SJSA1 (cell line): ENCODE measurements around the gene SSBP2. TPM values are rescaled to one million over a fixed set of nuclear protein-coding genes. Genes with fewer than 3 reads are reported as not detected.
"Not testable (repeated sequence)": the region's sequence is repeated elsewhere in the genome, so short reads cannot be mapped to it uniquely, and the experiment has no call there.

Experiments used
- DNase-seq, 2 experiments: peaks; one replicate each; pipeline ENCODE4 v3.0.0-alpha.2; 2015 to 2020; ENCODE audit warnings: low spot score in 2 of 2, low read depth in 1 of 2
- H3K27ac ChIP-seq: fragments of 250-450 bp; sonication (Bioruptor Pico); 2 replicates; pipeline ENCODE4 v1.5.1; 2020; ENCODE audit warnings: mild to moderate bottlenecking, moderate library complexity
- H3K27me3 ChIP-seq: fragments of 250-450 bp; sonication (Bioruptor Pico); replicated peaks from 2 replicates; pipeline ENCODE4 v1.5.1; 2020; ENCODE audit warnings: mild to moderate bottlenecking, moderate library complexity
- H3K36me3 ChIP-seq: fragments of 250-450 bp; sonication (Bioruptor Pico); 2 replicates; pipeline ENCODE4 v1.5.1; 2020; ENCODE audit warnings: mild to moderate bottlenecking
- H3K4me1 ChIP-seq: fragments of 250-450 bp; sonication (Bioruptor Pico); replicated peaks from 2 replicates; pipeline ENCODE4 v1.6.1; 2021; ENCODE audit warnings: mild to moderate bottlenecking
- H3K4me3 ChIP-seq: fragments of 250-450 bp; sonication (Bioruptor Pico); 2 replicates; pipeline ENCODE4 v1.5.1; 2020; ENCODE audit warnings: mild to moderate bottlenecking
- H3K9me3 ChIP-seq: fragments of 250-450 bp; sonication (Bioruptor Pico); replicated peaks from 2 replicates; pipeline ENCODE4 v1.5.1; 2020; ENCODE audit warnings: mild to moderate bottlenecking
- total RNA-seq: library from RNA; depleted of rRNA; stranded (reverse); fragments of >200 nt; shearing (Covaris generic); gene quantifications from 2 replicates; pipeline ENCODE4 v1.2.3, GENCODE V29; 2014

The SSBP2 gene
- total RNA-seq, 1 experiment from 2014 or later, result 4.7 TPM

- no peaks in the 10 kb centered on the region for H3K9me3 ChIP-seq
- peak in 1 of 2 experiments; percentile 59 for DNase-seq
- H3K27me3 ChIP-seq, result no peaks in the 10 kb centered on the region
- H3K27ac ChIP-seq, result no peak overlapping the region
- H3K4me3 ChIP-seq, result no peak overlapping the region
- H3K4me1 ChIP-seq, result peaks cover 52% of the 10 kb centered on the region
- H3K36me3 ChIP-seq, result no peaks in the 10 kb centered on the region
Measured at GRCh38 chr5:81425569-81425968, 325.3 kb downstream of the SSBP2 start.

DNA sequence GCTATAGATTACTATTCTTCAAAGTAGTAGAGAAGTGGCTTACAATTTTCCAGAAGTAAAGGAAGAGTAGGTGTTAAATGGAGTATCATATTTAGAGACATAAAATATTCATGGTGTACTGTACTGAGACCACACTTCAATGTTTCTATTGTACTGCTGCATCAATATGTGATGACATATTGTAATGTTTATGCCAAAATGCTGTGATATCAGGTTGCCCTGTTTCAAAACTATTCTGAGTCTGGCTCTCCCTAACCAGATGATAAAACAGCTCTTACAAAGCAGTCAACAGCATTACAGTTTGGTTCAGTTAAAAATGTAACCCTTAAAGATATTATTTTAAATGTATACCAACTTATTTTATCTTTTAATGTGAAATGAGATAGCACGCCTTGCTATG lies 326.2 kb downstream of the SSBP2 start:
- no peak for DNase-seq
- H3K27ac ChIP-seq, result no peak overlapping the region
- H3K4me3 ChIP-seq, result no peak overlapping the region
- H3K36me3 ChIP-seq, result no peaks in the 10 kb centered on the region
- H3K9me3 ChIP-seq, result no peaks in the 10 kb centered on the region
- no peaks in the 10 kb centered on the region for H3K27me3 ChIP-seq
- peaks cover 61% of the 10 kb centered on the region for H3K4me1 ChIP-seq

DNA sequence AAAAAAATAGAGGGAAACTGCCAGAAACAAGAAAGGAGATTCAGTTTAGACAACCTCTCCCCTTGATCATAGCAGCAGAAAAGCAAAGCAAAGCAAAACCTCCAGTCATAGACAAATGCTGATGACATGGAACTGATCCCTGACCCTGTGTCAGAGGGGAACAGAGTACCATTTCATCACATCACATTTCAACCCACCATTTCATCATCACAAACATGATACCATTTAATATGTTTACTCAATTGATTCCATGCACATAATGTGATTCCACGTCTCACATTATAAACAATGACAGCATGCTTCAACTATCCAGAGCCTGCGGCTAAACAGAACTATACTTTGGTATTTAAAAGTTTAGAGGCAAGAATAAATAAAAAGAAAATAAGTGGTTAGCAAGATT lies 328.2 kb downstream of the SSBP2 start:
- DNase-seq, result peak; percentile 60 to 92
- peaks cover 56% of the 10 kb centered on the region for H3K4me1 ChIP-seq
- H3K9me3 ChIP-seq, result no peaks in the 10 kb centered on the region
- no peaks in the 10 kb centered on the region for H3K36me3 ChIP-seq
- H3K27ac ChIP-seq, result peak overlapping the region; percentile 92
- H3K27me3 ChIP-seq, result no peaks in the 10 kb centered on the region
- H3K4me3 ChIP-seq, result no peak overlapping the region

- Histone ChIP-seq H3K9me3 (no peaks in the 10 kb centered on the region), H3K27me3 (no peaks in the 10 kb centered on the region), H3K4me3 (no peak overlapping the region), H3K4me1 (peaks cover 52% of the 10 kb centered on the region), H3K36me3 (no peaks in the 10 kb centered on the region), H3K27ac (peak overlapping the region; percentile 92)
- peak; percentile 64 to 92 for DNase-seq
Measured at GRCh38 chr5:81420039-81420667, 330.7 kb downstream of the SSBP2 start.

- Histone ChIP-seq H3K9me3 (no peaks in the 10 kb centered on the region), H3K4me1 (peaks cover 46% of the 10 kb centered on the region), H3K27ac (no peak overlapping the region), H3K27me3 (no peaks in the 10 kb centered on the region), H3K36me3 (no peaks in the 10 kb centered on the region), H3K4me3 (no peak overlapping the region)
- no peak for DNase-seq
Measured at GRCh38 chr5:81418606-81419005, 332.3 kb downstream of the SSBP2 start.

GRCh38 chr5:81417052-81417451 lies 333.8 kb downstream of the SSBP2 start:
- Histone ChIP-seq H3K27me3 (no peaks in the 10 kb centered on the region), H3K4me1 (peaks cover 31% of the 10 kb centered on the region), H3K27ac (no peak overlapping the region), H3K9me3 (no peaks in the 10 kb centered on the region), H3K4me3 (no peak overlapping the region), H3K36me3 (no peaks in the 10 kb centered on the region)
- no peak for DNase-seq

GRCh38 chr5:81409896-81410295 lies 341.0 kb downstream of the SSBP2 start:
- H3K27ac ChIP-seq, result no peak overlapping the region

DNA sequence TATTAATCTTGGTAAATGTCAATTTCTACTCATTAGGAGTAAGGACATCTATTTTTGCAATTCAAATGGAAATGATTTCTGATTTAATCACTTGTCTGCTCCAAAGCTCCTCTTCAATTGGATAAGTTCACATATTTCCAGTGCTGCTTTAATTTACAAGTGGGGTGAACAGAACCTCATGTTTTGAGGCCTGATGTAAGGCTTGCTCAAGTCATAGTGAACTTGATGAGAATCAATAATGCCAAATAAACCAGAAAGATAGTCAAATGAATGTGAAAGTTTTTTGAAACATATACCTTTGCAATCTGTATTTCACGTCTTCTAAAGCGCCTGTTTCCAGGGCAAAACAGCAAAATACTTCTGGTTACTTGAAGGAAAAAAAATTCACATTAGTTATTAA lies 341.5 kb downstream of the SSBP2 start:
- DNase-seq, result no peak
- H3K27me3 ChIP-seq, result peaks cover 2% of the 10 kb centered on the region; the same call in 1 of the 2 replicates
- H3K4me3 ChIP-seq, result no peak overlapping the region
- H3K36me3 ChIP-seq, result no peaks in the 10 kb centered on the region
- H3K9me3 ChIP-seq, result no peaks in the 10 kb centered on the region
- no peaks in the 10 kb centered on the region for H3K4me1 ChIP-seq
- no peak overlapping the region for H3K27ac ChIP-seq

More at GRCh38 chr5:81409896-81410295, 341.0 kb downstream of the SSBP2 start:
- Histone ChIP-seq H3K4me3 (no peak overlapping the region), H3K9me3 (no peaks in the 10 kb centered on the region), H3K4me1 (no peaks in the 10 kb centered on the region), H3K27me3 (no peaks in the 10 kb centered on the region), H3K36me3 (no peaks in the 10 kb centered on the region)
- no peak for DNase-seq

DNA sequence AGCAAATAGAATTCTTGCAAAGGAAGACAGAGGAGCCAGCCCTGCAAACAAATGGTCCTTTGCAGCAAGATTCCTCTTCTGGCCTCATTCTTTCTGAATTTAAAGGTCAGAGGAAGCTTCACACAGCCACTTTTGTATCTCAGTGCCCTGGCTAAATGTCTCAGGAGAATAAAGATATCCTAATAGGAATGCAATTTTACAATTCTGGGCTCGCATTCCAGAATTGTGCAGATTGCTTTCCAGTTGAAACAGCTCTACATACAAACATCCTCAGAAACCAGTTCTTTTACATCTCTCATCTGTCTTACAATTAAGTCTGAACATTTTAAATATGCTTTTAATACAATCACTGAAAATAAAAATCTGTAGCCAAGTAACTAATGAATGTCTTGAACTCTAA lies 342.4 kb downstream of the SSBP2 start:
- Histone ChIP-seq H3K9me3 (no peaks in the 10 kb centered on the region), H3K4me3 (no peak overlapping the region), H3K27ac (no peak overlapping the region), H3K27me3 (peaks cover 5% of the 10 kb centered on the region; the same call in 1 of the 2 replicates), H3K36me3 (no peaks in the 10 kb centered on the region), H3K4me1 (no peaks in the 10 kb centered on the region)
- DNase-seq, result no peak

DNA sequence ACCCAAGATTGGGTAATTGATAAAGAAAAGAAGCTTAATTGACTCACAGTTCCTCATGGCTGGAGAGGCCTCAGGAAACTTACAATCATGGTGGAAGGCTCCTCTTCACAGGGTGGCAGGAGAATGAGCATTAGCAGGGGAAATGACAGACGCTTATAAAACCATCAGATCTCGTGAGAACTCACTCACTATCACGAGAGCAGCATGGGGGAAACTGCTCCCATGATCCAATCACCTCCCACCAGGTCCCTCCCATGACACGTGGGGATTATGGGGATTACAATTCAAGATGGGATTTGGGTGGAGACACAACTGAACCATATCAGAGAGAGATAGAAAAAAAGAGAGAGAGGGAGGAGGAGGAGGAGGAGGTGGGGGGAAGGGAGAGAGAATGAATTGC lies 343.1 kb downstream of the SSBP2 start:
- not testable (repeated sequence) for H3K27me3 ChIP-seq, H3K9me3 ChIP-seq, H3K4me1 ChIP-seq, H3K27ac ChIP-seq, H3K4me3 ChIP-seq, H3K36me3 ChIP-seq, DNase-seq

DNA sequence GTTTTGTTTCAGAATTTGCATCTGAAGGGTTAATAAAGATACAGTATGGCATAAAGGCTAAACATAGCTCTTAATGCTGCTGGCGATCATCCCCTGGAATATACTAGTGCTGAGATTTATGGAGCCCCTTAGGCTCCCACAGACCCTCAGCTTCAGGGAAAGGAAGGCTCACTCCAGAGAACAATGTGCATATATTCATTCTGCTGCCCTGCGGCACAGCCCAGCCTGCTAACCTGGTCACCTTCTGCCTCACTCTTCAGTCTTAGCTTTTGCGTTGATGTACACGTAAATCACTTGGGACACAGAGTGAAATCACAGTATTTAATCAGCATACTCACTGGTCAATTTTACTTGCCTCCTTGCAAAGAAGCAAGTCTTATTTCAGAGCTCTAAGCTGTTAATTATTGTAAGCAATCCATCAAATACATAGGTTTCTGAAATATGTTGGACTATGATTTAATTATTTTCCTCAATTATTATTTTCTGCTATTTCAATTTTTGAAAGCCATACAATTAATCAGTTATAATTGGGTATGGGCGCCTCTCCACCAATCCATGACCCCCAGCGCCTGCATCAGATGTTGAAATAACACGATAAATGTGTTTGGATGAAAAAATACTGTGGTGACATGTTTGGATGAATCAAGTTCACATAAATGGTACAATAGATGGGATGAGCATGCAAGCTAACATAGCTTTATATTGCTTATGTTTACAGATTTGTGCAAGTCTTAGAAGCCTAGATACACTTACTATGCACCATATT lies 345.6 kb downstream of the SSBP2 start:
- H3K9me3 ChIP-seq, result no peaks in the 10 kb centered on the region
- H3K4me1 ChIP-seq, result no peaks in the 10 kb centered on the region
- no peak overlapping the region for H3K4me3 ChIP-seq
- DNase-seq, result no peak
- peaks cover 10% of the 10 kb centered on the region; the same call in 1 of the 2 replicates for H3K27me3 ChIP-seq
- no peaks in the 10 kb centered on the region for H3K36me3 ChIP-seq
- H3K27ac ChIP-seq, result no peak overlapping the region

DNA sequence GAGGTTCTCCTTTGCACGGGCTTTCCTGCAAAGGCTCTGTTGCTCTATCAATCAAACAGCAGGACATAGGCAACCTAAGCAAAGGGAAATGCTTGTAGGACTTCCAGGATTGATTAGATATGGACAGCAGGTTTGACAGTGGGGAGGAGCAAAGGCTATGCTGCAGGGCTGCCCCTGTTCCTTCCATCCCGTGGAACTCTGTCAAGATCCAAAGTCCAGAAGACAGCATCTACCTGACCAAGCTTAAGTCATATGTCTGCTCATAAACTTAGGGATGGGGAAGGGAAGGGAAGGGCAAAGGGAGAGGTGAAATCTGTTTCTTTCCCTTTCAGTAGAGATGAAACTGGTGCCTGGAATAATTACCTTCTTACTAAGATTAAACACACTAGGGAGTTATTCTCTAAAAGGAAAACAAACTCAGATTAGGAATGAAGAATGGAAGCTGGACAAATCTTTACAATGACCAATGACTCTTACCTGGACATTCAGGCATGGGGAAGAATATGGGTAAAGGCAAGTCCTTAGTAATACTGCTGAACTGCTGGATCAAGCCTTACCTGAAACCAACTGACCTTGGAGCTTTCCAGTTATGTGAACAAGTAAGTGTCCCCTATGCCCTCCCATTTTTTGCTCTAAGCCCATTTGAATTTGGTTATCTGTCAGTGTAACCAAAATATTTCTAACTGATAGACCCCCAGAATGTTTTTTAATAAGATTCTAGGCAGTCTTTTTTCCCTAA lies 348.5 kb downstream of the SSBP2 start:
- Histone ChIP-seq H3K36me3 (no peaks in the 10 kb centered on the region), H3K27ac (no peak overlapping the region), H3K9me3 (no peaks in the 10 kb centered on the region), H3K27me3 (peaks cover 10% of the 10 kb centered on the region; the same call in 1 of the 2 replicates), H3K4me3 (no peak overlapping the region), H3K4me1 (no peaks in the 10 kb centered on the region)
- DNase-seq, result no peak

GRCh38 chr5:81401266-81401665 lies 349.6 kb downstream of the SSBP2 start:
- Histone ChIP-seq H3K36me3 (no peaks in the 10 kb centered on the region), H3K27ac (no peak overlapping the region), H3K4me1 (no peaks in the 10 kb centered on the region), H3K4me3 (no peak overlapping the region), H3K9me3 (no peaks in the 10 kb centered on the region), H3K27me3 (peaks cover 10% of the 10 kb centered on the region; the same call in 1 of the 2 replicates)
- no peak for DNase-seq

GRCh38 chr5:81400375-81400774 lies 350.5 kb downstream of the SSBP2 start:
- no peaks in the 10 kb centered on the region for H3K36me3 ChIP-seq
- no peak for DNase-seq

More at GRCh38 chr5:81400375-81400774, 350.5 kb downstream of the SSBP2 start:
- Histone ChIP-seq H3K9me3 (no peaks in the 10 kb centered on the region), H3K27ac (no peak overlapping the region), H3K4me1 (no peaks in the 10 kb centered on the region), H3K4me3 (no peak overlapping the region), H3K27me3 (peaks cover 10% of the 10 kb centered on the region; the same call in 1 of the 2 replicates)
